Naive thymus-derived CD8-positive, alpha-beta T cell (primary cell): ENCODE data around the gene SHH. TPM values are rescaled to one million over a fixed set of nuclear protein-coding genes. Genes with fewer than 3 reads are reported as not detected.

Source experiments
- ATAC-seq, 2 donors: fragments of 150-1000 bp; cut with Tn5 transposase in 1 of 2; sonication (Bioruptor Pico), chemical (Tn5 transposase) in 1 of 2; 1 replicate in 1 of 2; 2 replicates in 1 of 2; pipeline ENCODE4 v1.10.0; 2021; ENCODE audit warnings: mild to moderate bottlenecking in 2 of 2, moderate library complexity in 2 of 2
- POLR2A ChIA-PET: fragments of 350-600 bp; sonication (Branson Sonifier 250); formaldehyde crosslinking; loops from one replicate; lab custom pipeline; 2021; ENCODE audit warnings: antibody characterized with exemption; lab: Charles Lee
- DNase-seq, 10 donors: peaks; one replicate each; pipeline versions ENCODE4 v3.0.0 to v3.0.0-alpha.2; 2020 to 2022
- H3K27ac Mint-ChIP-seq, 10 donors: one replicate each; pipeline ENCODE4 v1.8.0; 2020 to 2022; ENCODE audit warnings: mild to moderate bottlenecking in 10 of 10, mixed read lengths in 10 of 10, moderate library complexity in 4 of 10, inconsistent platforms in 1 of 10
- H3K27me3 Mint-ChIP-seq, 5 donors: one replicate each; pipeline ENCODE4 v1.8.0; 2021 to 2022; ENCODE audit warnings: mixed read lengths in 5 of 5
- H3K36me3 Mint-ChIP-seq, 3 donors: one replicate each; pipeline ENCODE4 v1.8.0; 2020 to 2022; ENCODE audit warnings: mixed read lengths in 3 of 3, mild to moderate bottlenecking in 2 of 3, inconsistent platforms in 1 of 3
- H3K4me1 Mint-ChIP-seq, 4 donors: one replicate each; pipeline ENCODE4 v1.8.0; 2021 to 2022; ENCODE audit warnings: mixed read lengths in 4 of 4
- H3K4me3 Mint-ChIP-seq, 10 donors: one replicate each; pipeline ENCODE4 v1.8.0; 2020 to 2022; ENCODE audit warnings: mild to moderate bottlenecking in 10 of 10, mixed read lengths in 10 of 10, moderate library complexity in 6 of 10, inconsistent platforms in 1 of 10
- H3K9me3 Mint-ChIP-seq, 9 donors: one replicate each; pipeline ENCODE4 v1.8.0; 2020 to 2022; ENCODE audit warnings: mixed read lengths in 9 of 9, mild to moderate bottlenecking in 3 of 9, inconsistent platforms in 1 of 9, moderate library complexity in 1 of 9
- polyA plus RNA-seq, 3 donors: library from polyadenylated mRNA; unstranded; fragments of 300-500 nt; fragmentation: Illumina TruSeq; gene quantifications; one replicate each; pipeline ENCODE4 v1.2.3, GENCODE V29; 2021
- total RNA-seq, 8 experiments: library from RNA in 2 of 8; stranded (reverse) in 2 of 8; gene quantifications; one replicate each; pipeline ENCODE4 v1.2.3 and lab custom pipeline; 2021 to 2026

The SHH gene
- total and polyA plus RNA-seq, 5 experiments from 2014 or later: 0.11 TPM; not detected in 4

DNA sequence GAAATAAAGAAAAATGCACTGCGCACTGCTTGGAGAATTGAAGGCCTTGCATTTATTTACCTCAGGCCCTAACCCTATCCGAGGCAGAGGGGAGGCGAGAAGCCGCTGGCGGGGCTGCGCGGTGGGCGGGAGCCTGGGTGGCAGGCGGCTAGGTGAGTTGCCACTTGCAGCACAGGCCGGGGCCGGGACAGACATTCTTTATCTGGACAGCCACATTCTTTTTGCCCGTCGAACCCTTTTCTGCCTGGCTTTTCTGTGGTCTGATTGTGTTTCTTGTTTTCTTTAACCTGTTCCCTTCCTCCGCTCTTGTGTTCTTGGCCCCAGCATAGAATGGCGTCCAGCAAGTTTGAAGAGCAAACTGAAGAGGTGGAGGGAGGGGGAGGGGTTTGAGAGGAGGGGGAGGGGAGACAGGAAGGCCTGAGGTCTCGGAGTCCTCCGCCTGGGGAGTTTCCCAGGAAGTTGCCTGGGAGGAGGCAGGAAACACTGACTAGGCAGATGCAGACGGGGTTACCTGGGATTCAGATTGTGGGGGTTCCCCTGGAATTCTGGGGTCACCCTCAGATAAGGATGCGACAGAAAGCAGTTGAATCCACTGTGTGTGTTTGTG lies 5.1 kb downstream of the SHH start:
- Mint-ChIP-seq H3K36me3 (no peaks in the 10 kb centered on the region), H3K9me3 (no peaks in the 10 kb centered on the region), H3K4me1 (peaks cover 15 to 44% (median 34%) of the 10 kb centered on the region in 4 donors), H3K4me3 (peak overlapping the region in 5 of 10 donors; percentile 8 to 78 (median 14)), H3K27me3 (peaks cover 16 to 64% (median 40%) of the 10 kb centered on the region in 5 donors), H3K27ac (no peak overlapping the region)
- ATAC-seq: no peak
- POLR2A ChIA-PET: no interaction called here
- DNase-seq: peak in 1 of 10 donors; percentile 21

DNA sequence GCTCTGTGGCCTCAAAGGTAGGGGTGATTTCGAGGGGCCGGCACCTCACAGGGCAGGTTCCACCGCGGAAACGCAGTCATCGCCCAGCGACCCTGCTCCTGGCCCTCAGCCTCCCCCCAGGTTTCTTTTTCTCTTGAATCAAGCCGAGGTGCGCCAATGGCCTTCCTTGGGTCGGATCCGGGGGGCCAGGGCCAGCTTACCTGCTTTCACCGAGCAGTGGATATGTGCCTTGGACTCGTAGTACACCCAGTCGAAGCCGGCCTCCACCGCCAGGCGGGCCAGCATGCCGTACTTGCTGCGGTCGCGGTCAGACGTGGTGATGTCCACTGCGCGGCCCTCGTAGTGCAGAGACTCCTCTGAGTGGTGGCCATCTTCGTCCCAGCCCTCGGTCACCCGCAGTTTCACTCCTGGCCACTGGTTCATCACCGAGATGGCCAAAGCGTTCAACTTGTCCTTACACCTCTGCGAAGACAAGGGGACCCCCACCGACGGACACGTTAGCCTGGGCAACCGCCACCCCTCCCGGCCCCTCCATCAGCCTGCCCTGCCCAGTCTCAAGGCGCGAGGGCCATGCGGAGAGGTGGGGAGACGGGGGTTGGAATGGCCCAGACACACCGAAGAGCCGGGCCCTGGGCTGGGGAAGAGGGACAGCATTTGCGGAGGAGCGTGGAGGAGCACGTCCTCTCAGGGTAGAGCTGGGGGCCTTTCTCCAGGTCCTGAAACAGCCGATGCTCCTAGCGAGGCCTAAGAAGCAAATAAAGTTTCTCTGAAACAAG lies 6.0 kb downstream of the SHH start:
- peaks cover 15 to 63% (median 35%) of the 10 kb centered on the region in 5 donors for H3K27me3 Mint-ChIP-seq
- no peaks in the 10 kb centered on the region for H3K9me3 Mint-ChIP-seq
- peak overlapping the region in 1 of 10 donors; percentile 62 for H3K27ac Mint-ChIP-seq
- ATAC-seq: no peak
- peaks cover 10 to 35% (median 27%) of the 10 kb centered on the region in 4 donors for H3K4me1 Mint-ChIP-seq
- POLR2A ChIA-PET: no interaction called here
- DNase-seq: peak in 1 of 10 donors; percentile 55
- H3K36me3 Mint-ChIP-seq: no peaks in the 10 kb centered on the region
- peak overlapping the region in 9 of 10 donors; percentile 20 to 78 (median 47) for H3K4me3 Mint-ChIP-seq

DNA sequence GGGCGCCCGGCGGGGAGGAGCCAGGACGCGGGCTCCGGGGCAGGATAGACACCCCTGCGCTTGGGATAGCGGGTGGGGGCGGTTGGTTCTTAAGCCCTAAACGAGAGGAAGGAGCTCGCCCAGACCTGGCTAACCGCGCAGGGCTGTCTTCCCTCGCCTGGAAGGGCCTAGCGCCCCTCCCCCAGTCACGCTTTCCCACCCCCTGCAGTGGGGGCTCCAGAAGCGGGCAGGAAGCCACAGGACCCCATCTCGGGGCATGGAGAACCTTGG lies 6.5 kb downstream of the SHH start:
- peaks cover 10 to 32% (median 26%) of the 10 kb centered on the region in 4 donors for H3K4me1 Mint-ChIP-seq
- H3K36me3 Mint-ChIP-seq: no peaks in the 10 kb centered on the region
- DNase-seq (no peak), ATAC-seq (no peak)
- H3K9me3 Mint-ChIP-seq: no peaks in the 10 kb centered on the region
- H3K27ac Mint-ChIP-seq: no peak overlapping the region
- H3K4me3 Mint-ChIP-seq: peak overlapping the region in 3 of 10 donors; percentile 22 to 78 (median 25)
- POLR2A ChIA-PET: no interaction called here
- peaks cover 14 to 63% (median 35%) of the 10 kb centered on the region in 5 donors for H3K27me3 Mint-ChIP-seq

DNA sequence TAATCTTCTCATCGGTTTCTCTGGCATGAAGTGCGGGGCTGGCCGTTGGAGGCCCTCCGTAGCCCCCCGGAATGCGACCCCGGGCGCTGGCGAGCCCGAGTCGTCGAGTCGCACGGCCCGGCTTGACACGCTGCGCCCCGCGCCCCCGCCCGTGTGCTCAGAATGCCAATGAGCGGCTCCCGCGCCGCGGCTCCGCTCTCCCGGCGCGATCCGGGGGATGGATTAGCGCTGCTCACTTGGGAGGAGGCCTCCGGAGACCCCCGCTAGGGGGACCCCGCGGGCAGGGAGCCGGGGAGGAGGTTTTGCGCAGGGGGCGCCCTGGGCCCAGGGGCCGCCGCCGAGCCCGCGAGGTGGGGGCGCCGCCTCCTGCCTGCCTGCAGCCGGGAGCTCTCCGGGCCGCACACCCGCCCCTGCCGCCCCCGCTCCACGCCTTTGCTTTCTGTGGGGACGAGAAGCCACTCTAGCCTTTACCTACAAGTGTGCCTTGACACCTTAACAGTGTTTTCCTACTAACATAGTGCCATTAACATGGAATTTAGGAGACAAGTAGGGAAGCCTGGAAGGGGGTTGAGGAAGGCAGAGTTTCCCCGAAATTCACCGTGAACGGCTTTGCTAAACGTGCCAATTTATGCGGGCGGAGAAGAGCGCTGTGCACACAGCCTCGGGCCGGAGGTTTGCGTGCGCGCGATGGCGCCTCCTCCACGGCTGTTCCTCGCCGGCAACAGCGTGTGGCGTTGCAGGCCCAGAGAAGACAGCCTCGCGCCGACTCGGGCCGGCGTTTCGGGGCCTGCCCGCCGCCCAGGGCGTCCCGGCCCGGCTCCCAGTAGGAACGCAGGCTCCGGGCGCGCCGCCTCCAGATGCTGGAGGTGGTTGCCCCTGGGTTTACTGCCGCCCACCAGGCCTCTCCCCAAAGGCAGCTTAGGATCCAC lies 7.1 kb downstream of the SHH start:
- peaks cover 11 to 65% (median 36%) of the 10 kb centered on the region in 5 donors for H3K27me3 Mint-ChIP-seq
- peak overlapping the region in 9 of 10 donors; percentile 58 to 85 (median 82) for H3K4me3 Mint-ChIP-seq
- H3K27ac Mint-ChIP-seq: no peak overlapping the region
- H3K36me3 Mint-ChIP-seq: no peaks in the 10 kb centered on the region
- DNase-seq (peak; percentile 31 to 72 (median 52)), ATAC-seq (peak; percentile 75 to 79)
- peaks cover 8 to 29% (median 24%) of the 10 kb centered on the region in 4 donors for H3K4me1 Mint-ChIP-seq
- no peaks in the 10 kb centered on the region for H3K9me3 Mint-ChIP-seq
- POLR2A ChIA-PET: no interaction called here

DNA sequence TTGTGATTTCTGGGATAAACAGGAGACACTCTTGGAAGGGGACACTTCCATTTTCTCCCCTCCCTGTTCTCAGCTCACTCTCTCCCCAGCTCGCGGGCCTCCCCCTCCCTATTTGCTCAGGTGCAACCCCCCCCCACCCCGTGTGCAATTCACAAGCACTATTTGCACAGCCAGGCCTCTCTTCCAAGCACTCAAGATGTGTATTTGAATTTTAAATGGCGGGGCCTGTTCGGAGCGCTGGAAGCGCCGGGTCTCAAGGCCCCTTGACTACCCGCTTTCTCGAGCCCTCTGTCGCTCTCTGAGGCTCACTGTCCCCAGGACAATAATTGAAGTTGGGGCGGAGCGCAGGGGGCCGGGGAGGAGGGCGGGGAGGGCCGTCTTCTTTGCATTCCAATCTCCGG lies 7.8 kb downstream of the SHH start:
- H3K27me3 Mint-ChIP-seq: peaks cover 13 to 72% (median 44%) of the 10 kb centered on the region in 5 donors

DNA sequence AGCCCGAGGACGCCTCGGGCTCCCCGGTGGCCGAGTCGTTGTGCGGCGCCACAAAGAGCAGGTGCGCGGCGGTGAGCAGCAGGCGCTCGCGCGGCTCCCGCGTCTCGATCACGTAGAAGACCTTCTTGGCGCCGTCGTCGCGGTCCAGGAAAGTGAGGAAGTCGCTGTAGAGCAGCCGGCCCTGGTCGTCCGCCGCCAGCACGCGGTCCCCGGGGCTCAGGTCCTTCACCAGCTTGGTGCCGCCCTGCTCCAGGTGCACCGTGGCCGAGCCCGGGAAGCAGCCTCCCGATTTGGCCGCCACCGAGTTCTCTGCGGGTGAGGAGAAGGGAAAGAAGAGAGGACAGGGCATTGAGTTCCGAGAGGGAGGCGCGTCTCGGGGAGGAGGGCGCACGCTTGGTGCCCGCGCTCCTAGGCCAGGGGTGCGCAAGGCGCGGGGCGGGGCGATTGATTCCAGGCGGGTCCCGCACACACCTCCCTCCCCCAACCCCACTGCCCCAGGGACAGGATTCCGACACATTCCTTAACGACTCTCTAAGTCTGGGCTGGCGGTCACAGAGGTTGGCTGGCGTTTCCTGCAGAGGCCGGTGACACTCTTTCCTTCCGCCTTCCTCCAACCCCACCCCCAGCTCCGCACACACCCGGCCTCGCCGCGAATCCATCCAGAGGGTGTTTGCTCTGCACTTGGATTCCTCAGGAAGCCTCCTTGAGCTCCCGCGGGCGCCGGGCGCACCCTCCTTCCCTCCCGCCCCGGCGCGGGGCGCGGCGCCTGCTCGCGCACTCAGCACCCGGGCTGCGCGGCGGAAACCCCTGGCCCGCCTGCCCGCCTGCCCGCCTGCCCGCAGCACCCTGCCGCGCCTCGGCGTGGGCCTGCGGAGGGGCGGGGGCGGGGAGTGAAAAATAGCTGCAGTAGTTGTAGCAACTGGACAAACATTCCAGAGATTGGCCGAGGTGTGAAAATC lies 8.6 kb downstream of the SHH start:
- Mint-ChIP-seq H3K4me3 (peak overlapping the region; percentile 4 to 81 (median 76)), H3K27ac (no peak overlapping the region), H3K9me3 (no peaks in the 10 kb centered on the region), H3K27me3 (peaks cover 11 to 72% (median 42%) of the 10 kb centered on the region in 5 donors), H3K36me3 (no peaks in the 10 kb centered on the region), H3K4me1 (peaks cover 6 to 31% (median 23%) of the 10 kb centered on the region in 4 donors)
- ATAC-seq (no peak), DNase-seq (peak in 1 of 10 donors; percentile 57)
- POLR2A ChIA-PET: no interaction called here

More for the DNA sequence above, 7.8 kb downstream of the SHH start:
- peaks cover 8 to 31% (median 24%) of the 10 kb centered on the region in 4 donors for H3K4me1 Mint-ChIP-seq
- ATAC-seq (no peak), DNase-seq (peak in 1 of 10 donors; percentile 22)
- no peaks in the 10 kb centered on the region for H3K9me3 Mint-ChIP-seq
- peak overlapping the region in 1 of 10 donors; percentile 29 for H3K27ac Mint-ChIP-seq
- POLR2A ChIA-PET: no interaction called here
- peak overlapping the region in 8 of 10 donors; percentile 24 to 78 (median 53) for H3K4me3 Mint-ChIP-seq
- H3K36me3 Mint-ChIP-seq: no peaks in the 10 kb centered on the region

DNA sequence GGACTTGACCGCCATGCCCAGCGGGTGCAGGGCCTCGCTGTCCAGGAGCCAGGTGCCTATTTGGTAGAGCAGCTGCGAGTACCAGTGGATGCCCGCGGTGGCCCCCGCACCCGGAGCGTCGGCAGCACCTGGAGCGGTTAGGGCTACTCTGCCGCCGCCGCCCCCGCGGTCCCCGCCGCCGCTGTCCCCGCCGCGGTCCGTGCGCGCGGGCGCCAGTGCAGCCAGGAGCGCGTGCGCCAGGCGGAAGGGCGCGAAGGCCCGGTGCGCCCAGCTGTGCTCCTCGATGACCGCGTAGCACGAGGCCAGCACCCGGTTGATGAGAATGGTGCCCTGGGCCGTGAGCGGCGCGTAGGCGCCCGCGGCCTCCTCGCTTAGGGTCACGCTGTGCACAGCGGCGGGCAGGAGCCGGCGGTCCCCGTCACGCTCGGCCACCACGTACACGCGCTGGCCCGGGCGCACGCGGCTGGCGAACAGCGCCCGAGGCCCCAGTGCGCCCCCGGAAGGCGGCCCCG lies 9.3 kb downstream of the SHH start:
- peak in 1 of 10 donors; percentile 38 for DNase-seq
- POLR2A ChIA-PET: no interaction called here
- peaks cover 8 to 34% (median 25%) of the 10 kb centered on the region in 4 donors for H3K4me1 Mint-ChIP-seq
- H3K4me3 Mint-ChIP-seq: peak overlapping the region in 1 of 10 donors; percentile 78
- H3K9me3 Mint-ChIP-seq: no peaks in the 10 kb centered on the region
- H3K27ac Mint-ChIP-seq: no peak overlapping the region
- H3K27me3 Mint-ChIP-seq: peaks cover 16 to 72% (median 47%) of the 10 kb centered on the region in 5 donors
- ATAC-seq: no peak
- H3K36me3 Mint-ChIP-seq: no peaks in the 10 kb centered on the region

DNA sequence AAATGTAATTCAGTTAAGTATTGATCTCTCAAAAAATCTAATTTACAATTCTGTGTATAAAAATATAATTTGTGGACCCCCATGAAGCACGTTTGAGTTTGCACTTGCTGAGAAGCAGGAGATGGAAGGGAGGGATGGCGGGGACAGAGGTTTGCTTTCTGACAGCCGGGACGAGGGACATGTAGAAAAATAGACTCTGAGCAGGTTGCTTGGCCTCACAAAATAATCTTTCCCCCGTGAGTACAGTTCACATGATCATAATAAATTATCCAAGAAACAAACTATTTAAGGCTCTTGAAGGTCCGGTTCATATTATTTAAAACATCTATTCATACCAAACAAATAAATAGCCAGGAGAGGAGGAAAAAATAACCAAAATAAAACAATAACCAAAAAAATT lies 10.0 kb downstream of the SHH start:
- DNase-seq (no peak), ATAC-seq (no peak)
- Mint-ChIP-seq H3K9me3 (no peaks in the 10 kb centered on the region), H3K27me3 (peaks cover 16 to 65% (median 42%) of the 10 kb centered on the region in 5 donors), H3K27ac (peak overlapping the region in 1 of 10 donors; percentile 9), H3K4me3 (peak overlapping the region in 8 of 10 donors; percentile 12 to 74 (median 28)), H3K36me3 (no peaks in the 10 kb centered on the region), H3K4me1 (peaks cover 6 to 28% (median 23%) of the 10 kb centered on the region in 4 donors)
- POLR2A ChIA-PET: no interaction called here

DNA sequence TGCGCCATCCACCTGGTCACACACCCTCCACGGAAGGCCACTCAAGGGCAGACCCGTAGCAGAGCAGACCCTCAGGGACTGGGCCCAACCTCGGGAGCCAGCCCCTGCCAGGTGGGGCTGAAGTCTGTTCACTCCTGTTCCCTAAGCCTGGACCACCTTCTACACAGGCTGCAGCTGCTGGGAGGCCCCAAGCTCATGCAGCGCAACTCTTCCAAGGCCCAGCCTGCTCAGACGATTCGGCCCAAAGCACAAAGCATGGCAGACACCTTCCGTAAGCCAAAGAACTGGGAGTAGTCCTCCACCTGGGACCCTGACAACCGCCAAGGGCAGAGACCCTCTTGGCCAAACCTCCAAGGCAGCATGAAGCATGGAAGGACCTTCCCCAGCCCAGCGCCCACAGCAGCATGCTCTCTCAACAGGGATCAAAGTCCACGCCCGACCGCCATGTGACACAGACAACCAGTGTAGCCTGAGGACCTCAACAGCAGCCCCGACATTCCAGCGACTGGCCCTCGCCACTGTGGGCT lies 11.5 kb downstream of the SHH start:
- H3K36me3 Mint-ChIP-seq: no peaks in the 10 kb centered on the region
- POLR2A ChIA-PET: no interaction called here
- ATAC-seq: no peak
- H3K9me3 Mint-ChIP-seq: no peaks in the 10 kb centered on the region
- no peak overlapping the region for H3K27ac Mint-ChIP-seq
- H3K27me3 Mint-ChIP-seq: peaks cover 16 to 53% (median 36%) of the 10 kb centered on the region in 5 donors
- no peak overlapping the region for H3K4me3 Mint-ChIP-seq
- DNase-seq: peak in 1 of 10 donors; percentile 38
- H3K4me1 Mint-ChIP-seq: peaks cover 6 to 21% (median 15%) of the 10 kb centered on the region in 4 donors

DNA sequence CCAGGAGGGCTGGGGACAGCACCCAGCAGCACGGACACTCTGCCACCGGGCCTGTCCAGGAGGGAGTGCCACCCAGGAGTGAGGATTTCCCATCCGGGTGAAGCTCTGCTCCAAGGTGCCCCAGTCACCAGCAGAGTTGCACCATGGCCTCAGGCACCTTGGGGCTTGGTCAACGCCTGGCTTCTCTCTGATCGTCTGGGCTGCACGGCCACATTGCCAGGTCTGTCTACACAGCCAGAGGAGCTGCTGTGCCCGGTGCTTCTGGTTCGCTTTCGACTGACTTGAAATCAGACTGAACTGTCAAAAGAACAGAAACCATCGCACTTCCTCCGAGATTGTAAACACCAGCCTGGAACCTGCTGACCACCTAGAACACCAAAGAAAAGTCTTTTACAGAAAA lies 12.0 kb downstream of the SHH start:
- H3K9me3 Mint-ChIP-seq: no peaks in the 10 kb centered on the region
- no peak overlapping the region for H3K27ac Mint-ChIP-seq
- no peak overlapping the region for H3K4me3 Mint-ChIP-seq
- H3K4me1 Mint-ChIP-seq: peaks cover 6 to 20% (median 14%) of the 10 kb centered on the region in 4 donors
- H3K27me3 Mint-ChIP-seq: peaks cover 18 to 57% (median 38%) of the 10 kb centered on the region in 5 donors
- no peak for ATAC-seq
- no peaks in the 10 kb centered on the region for H3K36me3 Mint-ChIP-seq
- peak in 1 of 10 donors; percentile 31 for DNase-seq
- POLR2A ChIA-PET: no interaction called here

DNA sequence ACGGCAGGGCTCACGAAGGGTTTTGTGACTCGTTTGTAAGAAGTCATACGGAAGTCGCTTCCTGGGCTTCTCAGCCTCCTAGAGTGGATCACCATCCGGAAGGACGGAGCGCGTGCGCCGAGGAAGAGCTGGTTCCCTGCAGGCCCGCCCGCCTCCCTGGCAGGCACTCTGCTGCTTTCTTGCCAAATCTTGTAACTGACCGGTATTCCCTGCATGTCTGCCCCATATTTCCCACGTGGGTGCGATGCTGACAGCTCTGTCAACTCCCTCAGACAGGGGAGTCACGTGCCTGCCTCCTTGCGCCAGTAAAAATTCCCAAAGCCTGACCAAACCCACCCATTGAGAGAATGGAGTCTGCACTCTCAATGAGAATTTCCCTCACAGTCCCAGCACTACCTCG lies 12.7 kb downstream of the SHH start:
- POLR2A ChIA-PET: no interaction called here
- ATAC-seq: no peak
- Mint-ChIP-seq H3K36me3 (no peaks in the 10 kb centered on the region), H3K27ac (no peak overlapping the region), H3K4me1 (peaks cover 6 to 19% (median 14%) of the 10 kb centered on the region in 4 donors), H3K27me3 (peaks cover 16 to 62% (median 37%) of the 10 kb centered on the region in 5 donors), H3K4me3 (no peak overlapping the region), H3K9me3 (no peaks in the 10 kb centered on the region)
- peak in 1 of 10 donors; percentile 30 for DNase-seq
